Right lobe of liver (tissue), 4 donors: Measurements from ENCODE around the gene GPI.
A peak's percentile ranks its signal among the peaks of the same experiment; 100 is the strongest.

Experiments used
- POLR2A ChIP-seq: fragments of 450-650 bp; IDR thresholded peaks from one replicate; pipeline ENCODE4 v1.6.1; 2017; ENCODE audit warnings: antibody characterized with exemption, mild to moderate bottlenecking
- TF ChIP-seq, protein P1 (sequence below), 4 donors: fragments of 200-600 bp in 3 of 4; fragments of 450-650 bp in 1 of 4; IDR thresholded peaks; one replicate each; pipeline versions ENCODE4 v1.5.1 to v1.8.0; 2016 to 2022; ENCODE audit warnings: antibody characterized with exemption in 4 of 4, mild to moderate bottlenecking in 2 of 4
- donor health status: DM: no; HTN: no; CAD: no.
- donor health status: DM: no; HTN: no; CAD: no.
- donor health status: DM: no; HTN: yes; CAD: no.

GRCh38 chr19:34430738-34431625 lies 66.0 kb downstream of the GPI start:
- TF ChIP-seq, protein P1, sequence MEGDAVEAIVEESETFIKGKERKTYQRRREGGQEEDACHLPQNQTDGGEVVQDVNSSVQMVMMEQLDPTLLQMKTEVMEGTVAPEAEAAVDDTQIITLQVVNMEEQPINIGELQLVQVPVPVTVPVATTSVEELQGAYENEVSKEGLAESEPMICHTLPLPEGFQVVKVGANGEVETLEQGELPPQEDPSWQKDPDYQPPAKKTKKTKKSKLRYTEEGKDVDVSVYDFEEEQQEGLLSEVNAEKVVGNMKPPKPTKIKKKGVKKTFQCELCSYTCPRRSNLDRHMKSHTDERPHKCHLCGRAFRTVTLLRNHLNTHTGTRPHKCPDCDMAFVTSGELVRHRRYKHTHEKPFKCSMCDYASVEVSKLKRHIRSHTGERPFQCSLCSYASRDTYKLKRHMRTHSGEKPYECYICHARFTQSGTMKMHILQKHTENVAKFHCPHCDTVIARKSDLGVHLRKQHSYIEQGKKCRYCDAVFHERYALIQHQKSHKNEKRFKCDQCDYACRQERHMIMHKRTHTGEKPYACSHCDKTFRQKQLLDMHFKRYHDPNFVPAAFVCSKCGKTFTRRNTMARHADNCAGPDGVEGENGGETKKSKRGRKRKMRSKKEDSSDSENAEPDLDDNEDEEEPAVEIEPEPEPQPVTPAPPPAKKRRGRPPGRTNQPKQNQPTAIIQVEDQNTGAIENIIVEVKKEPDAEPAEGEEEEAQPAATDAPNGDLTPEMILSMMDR (IDR thresholded peaks at IDR 0.05): peak; percentile 38 to 65 (median 54)
- no peak for TF ChIP-seq POLR2A
